Mesothelial cell of epicardium (in vitro differentiated cells): Measurements from ENCODE around the gene GCDH. TPM values are rescaled to one million over a fixed set of nuclear protein-coding genes. Genes with fewer than 3 reads are reported as not detected.

ENCODE experiments used
- DNase-seq, 2 experiments: peaks; one replicate each; pipeline ENCODE4 v3.0.0; 2021; ENCODE audit warnings: low spot score in 2 of 2; ENCODE audit not compliant: unreplicated experiment in 2 of 2
- H3K27ac Mint-ChIP-seq: 2 replicates; pipeline ENCODE4 v1.8.0; 2021; ENCODE audit warnings: mixed read lengths
- H3K27me3 Mint-ChIP-seq: 2 replicates; pipeline ENCODE4 v1.8.0; 2021; ENCODE audit warnings: low read depth, mixed read lengths
- H3K36me3 Mint-ChIP-seq: 2 replicates; pipeline ENCODE4 v1.8.0; 2021; ENCODE audit warnings: mixed read lengths
- H3K4me1 Mint-ChIP-seq: 2 replicates; pipeline ENCODE4 v1.8.0; 2021; ENCODE audit warnings: mixed read lengths
- H3K4me3 Mint-ChIP-seq: 2 replicates; pipeline ENCODE4 v1.8.0; 2021; ENCODE audit warnings: mild to moderate bottlenecking, moderate library complexity, mixed read lengths
- H3K9me3 Mint-ChIP-seq: 2 replicates; pipeline ENCODE4 v1.8.0; 2021; ENCODE audit warnings: mixed read lengths
- total RNA-seq: library from RNA; stranded (reverse); gene quantifications from 3 replicates; pipeline ENCODE4 v1.2.1, GENCODE V29; 2021
- TF ChIP-seq, protein P1 (sequence below): fragments of 200-600 bp; sonication (generic); IDR thresholded peaks from one replicate; pipeline ENCODE4 v1.5.0; 2021; ENCODE audit warnings: antibody characterized with exemption; ENCODE audit not compliant: unreplicated experiment

Gene GCDH
- total RNA-seq, 1 donor from 2014 or later, result 31.5 TPM

- DNase-seq, result no peak
- Mint-ChIP-seq H3K4me1 (peaks cover 13% of the 10 kb centered on the region), H3K27me3 (peaks cover 48% of the 10 kb centered on the region), H3K27ac (no peak overlapping the region), H3K9me3 (peaks cover 4% of the 10 kb centered on the region), H3K36me3 (peaks cover 2% of the 10 kb centered on the region), H3K4me3 (no peak overlapping the region)
- TF ChIP-seq, protein P1, sequence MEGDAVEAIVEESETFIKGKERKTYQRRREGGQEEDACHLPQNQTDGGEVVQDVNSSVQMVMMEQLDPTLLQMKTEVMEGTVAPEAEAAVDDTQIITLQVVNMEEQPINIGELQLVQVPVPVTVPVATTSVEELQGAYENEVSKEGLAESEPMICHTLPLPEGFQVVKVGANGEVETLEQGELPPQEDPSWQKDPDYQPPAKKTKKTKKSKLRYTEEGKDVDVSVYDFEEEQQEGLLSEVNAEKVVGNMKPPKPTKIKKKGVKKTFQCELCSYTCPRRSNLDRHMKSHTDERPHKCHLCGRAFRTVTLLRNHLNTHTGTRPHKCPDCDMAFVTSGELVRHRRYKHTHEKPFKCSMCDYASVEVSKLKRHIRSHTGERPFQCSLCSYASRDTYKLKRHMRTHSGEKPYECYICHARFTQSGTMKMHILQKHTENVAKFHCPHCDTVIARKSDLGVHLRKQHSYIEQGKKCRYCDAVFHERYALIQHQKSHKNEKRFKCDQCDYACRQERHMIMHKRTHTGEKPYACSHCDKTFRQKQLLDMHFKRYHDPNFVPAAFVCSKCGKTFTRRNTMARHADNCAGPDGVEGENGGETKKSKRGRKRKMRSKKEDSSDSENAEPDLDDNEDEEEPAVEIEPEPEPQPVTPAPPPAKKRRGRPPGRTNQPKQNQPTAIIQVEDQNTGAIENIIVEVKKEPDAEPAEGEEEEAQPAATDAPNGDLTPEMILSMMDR, result no peak
Observed at GRCh38 chr19:12884202-12884601, 6.8 kb upstream of the GCDH start.

GRCh38 chr19:12884627-12884925 lies 6.4 kb upstream of the GCDH start:
- peaks cover 4% of the 10 kb centered on the region for H3K9me3 Mint-ChIP-seq
- TF ChIP-seq, protein P1, result no peak
- no peak for DNase-seq
- H3K4me3 Mint-ChIP-seq, result peak overlapping the region; percentile 63
- H3K4me1 Mint-ChIP-seq, result peaks cover 13% of the 10 kb centered on the region
- no peak overlapping the region for H3K27ac Mint-ChIP-seq
- peaks cover 2% of the 10 kb centered on the region for H3K36me3 Mint-ChIP-seq
- H3K27me3 Mint-ChIP-seq, result peaks cover 48% of the 10 kb centered on the region

DNA sequence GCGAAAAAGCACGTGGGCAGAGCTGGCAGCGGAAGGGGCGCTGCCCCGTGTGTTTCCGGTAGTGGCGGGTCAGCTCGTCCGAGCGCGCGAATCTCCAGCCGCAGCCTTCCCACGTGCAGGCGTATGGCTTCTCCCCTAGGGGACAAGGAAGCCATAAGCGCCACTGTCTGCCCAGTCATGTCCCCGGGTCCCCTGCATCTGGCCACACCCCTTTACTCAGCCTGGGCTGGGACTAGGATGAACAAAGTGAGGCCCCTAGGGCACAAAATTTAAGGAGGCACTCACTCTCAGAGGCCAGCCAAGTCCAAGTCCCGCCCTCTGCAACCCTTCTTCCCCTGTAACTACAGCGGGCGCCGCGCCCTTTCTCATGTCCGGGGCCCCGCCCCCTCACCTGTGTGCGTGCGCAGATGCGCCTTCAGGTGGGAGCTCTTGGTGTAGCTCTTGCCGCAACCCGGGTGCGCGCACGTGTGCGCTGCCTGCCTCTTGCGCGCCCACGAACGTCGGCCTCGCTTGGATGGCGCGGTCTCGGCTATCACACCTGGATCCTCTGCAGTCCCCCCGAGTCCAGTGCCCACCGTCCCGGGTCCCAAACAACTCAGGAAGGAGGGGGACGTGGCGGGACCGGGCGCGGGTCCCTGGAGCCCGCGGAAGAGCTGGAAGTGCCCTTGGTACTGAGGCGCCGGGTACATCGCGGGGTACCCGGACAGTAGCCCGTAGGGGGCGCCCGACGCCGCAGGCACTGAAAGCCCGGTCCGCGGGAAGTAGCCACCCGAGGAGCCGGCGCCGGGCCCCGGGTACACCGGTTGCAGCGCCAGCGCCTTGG lies 5.8 kb upstream of the GCDH start:
- no peak overlapping the region for H3K27ac Mint-ChIP-seq
- peaks cover 4% of the 10 kb centered on the region for H3K9me3 Mint-ChIP-seq
- H3K27me3 Mint-ChIP-seq, result peaks cover 48% of the 10 kb centered on the region
- H3K36me3 Mint-ChIP-seq, result peaks cover 2% of the 10 kb centered on the region
- peak; percentile 55 to 67 for DNase-seq
- peak overlapping the region; percentile 63 for H3K4me3 Mint-ChIP-seq
- TF ChIP-seq, protein P1, result peak; percentile 35
- H3K4me1 Mint-ChIP-seq, result peaks cover 13% of the 10 kb centered on the region

- Mint-ChIP-seq H3K27me3 (peaks cover 48% of the 10 kb centered on the region), H3K4me3 (peak overlapping the region; percentile 50), H3K4me1 (peaks cover 13% of the 10 kb centered on the region), H3K9me3 (peaks cover 4% of the 10 kb centered on the region), H3K27ac (no peak overlapping the region), H3K36me3 (peaks cover 2% of the 10 kb centered on the region)
- TF ChIP-seq, protein P1, result no peak
- no peak for DNase-seq
Observed at GRCh38 chr19:12885749-12886650, 5.0 kb upstream of the GCDH start.

GRCh38 chr19:12886651-12886968 lies 4.3 kb upstream of the GCDH start:
- Mint-ChIP-seq H3K27ac (no peak overlapping the region), H3K27me3 (peaks cover 48% of the 10 kb centered on the region)
- no peak for DNase-seq

More at GRCh38 chr19:12886651-12886968, 4.3 kb upstream of the GCDH start:
- TF ChIP-seq, protein P1, result no peak
- Mint-ChIP-seq H3K4me1 (peaks cover 19% of the 10 kb centered on the region), H3K4me3 (peak overlapping the region; percentile 50), H3K9me3 (peaks cover 4% of the 10 kb centered on the region), H3K36me3 (peaks cover 2% of the 10 kb centered on the region)
